ENCODE data around the gene ORAI3. TPM values are rescaled to one million over a fixed set of nuclear protein-coding genes. Genes with fewer than 3 reads are reported as not detected.

Gene ORAI3
- 17.2 TPM for total RNA-seq

GRCh38 chr16:30948667-30949649 lies at the start of gene ORAI3:
TSS of gene ORAI3 (plus strand) at chr16:30949068. CDS start at chr16:30949290, 222 bp downstream.

GRCh38 chr16:30923554-30924075 lies 25.3 kb upstream of the ORAI3 start, which contains the start of gene FBXL19:
TSS of gene FBXL19 (plus strand) at chr16:30923572. CDS start at chr16:30925755, 2,183 bp downstream.

GRCh38 chr16:30957456-30958174 lies 8.7 kb downstream of the ORAI3 start, which contains the start of gene SETD1A:
TSS of gene SETD1A (plus strand) at chr16:30957754. CDS start at chr16:30958732, 978 bp downstream.

GRCh38 chr16:30984669-30985400 lies 36.0 kb downstream of the ORAI3 start, which contains the start of gene HSD3B7:
TSS of gene HSD3B7 (plus strand) at chr16:30985207. CDS start at chr16:30985659, 452 bp downstream.

Other genes with a start within 250 kb of the ORAI3 start
- gene SRCAP, start 249.9 kb upstream of the ORAI3 start, total RNA-seq: 58.9 TPM
- gene PHKG2, start 200.6 kb upstream of the ORAI3 start, total RNA-seq: 10.8 TPM
- 4.6 TPM for gene CFAP119, start 187.0 kb upstream of the ORAI3 start, total RNA-seq
- gene RNF40, start 186.7 kb upstream of the ORAI3 start, total RNA-seq: 148 TPM
- gene ZNF629, start 161.9 kb upstream of the ORAI3 start, total RNA-seq: 18.8 TPM
- 34.7 TPM for gene BCL7C, start 55.0 kb upstream of the ORAI3 start, total RNA-seq
- 1.6 TPM for gene CTF1, start 52.5 kb upstream of the ORAI3 start, total RNA-seq
- gene FBXL19, start 25.5 kb upstream of the ORAI3 start, total RNA-seq: 23.4 TPM
- gene SETD1A, start 8.7 kb downstream of the ORAI3 start, total RNA-seq: 9.0 TPM
- gene HSD3B7, start 36.1 kb downstream of the ORAI3 start, total RNA-seq: 8.4 TPM
- gene STX1B, start 61.6 kb downstream of the ORAI3 start, total RNA-seq: 9.1 TPM
- gene STX4, start 84.5 kb downstream of the ORAI3 start, total RNA-seq: 30.6 TPM
- 5.4 TPM for gene ZNF668, start 125.2 kb downstream of the ORAI3 start, total RNA-seq
- gene ZNF646, start 125.4 kb downstream of the ORAI3 start, total RNA-seq: 18.0 TPM
- gene PRSS53, start 139.9 kb downstream of the ORAI3 start, total RNA-seq: 4.1 TPM
- 66.6 TPM for gene VKORC1, start 145.7 kb downstream of the ORAI3 start, total RNA-seq
- 21.9 TPM for gene BCKDK, start 159.3 kb downstream of the ORAI3 start, total RNA-seq
- 56.6 TPM for gene KAT8, start 168.6 kb downstream of the ORAI3 start, total RNA-seq
- 6.2 TPM for gene PRSS8, start 186.7 kb downstream of the ORAI3 start, total RNA-seq
- not detected for gene PRSS36, start 201.0 kb downstream of the ORAI3 start, total RNA-seq
- 155 TPM for gene FUS, start 231.1 kb downstream of the ORAI3 start, total RNA-seq

Data from camera-type eye (tissue), 1 donor.